Bone marrow (tissue), 2 donors: Measurements from ENCODE around the gene PCDHGA10.
"Not testable (repeated sequence)": the region's sequence is repeated elsewhere in the genome, so short reads cannot be mapped to it uniquely, and the experiment has no call there.

Source experiments
- DNase-seq, 2 donors: peaks; one replicate each; lab custom pipeline; 2025; lab: John Stamatoyannopoulos, UW

The PCDHGA10 gene

DNA sequence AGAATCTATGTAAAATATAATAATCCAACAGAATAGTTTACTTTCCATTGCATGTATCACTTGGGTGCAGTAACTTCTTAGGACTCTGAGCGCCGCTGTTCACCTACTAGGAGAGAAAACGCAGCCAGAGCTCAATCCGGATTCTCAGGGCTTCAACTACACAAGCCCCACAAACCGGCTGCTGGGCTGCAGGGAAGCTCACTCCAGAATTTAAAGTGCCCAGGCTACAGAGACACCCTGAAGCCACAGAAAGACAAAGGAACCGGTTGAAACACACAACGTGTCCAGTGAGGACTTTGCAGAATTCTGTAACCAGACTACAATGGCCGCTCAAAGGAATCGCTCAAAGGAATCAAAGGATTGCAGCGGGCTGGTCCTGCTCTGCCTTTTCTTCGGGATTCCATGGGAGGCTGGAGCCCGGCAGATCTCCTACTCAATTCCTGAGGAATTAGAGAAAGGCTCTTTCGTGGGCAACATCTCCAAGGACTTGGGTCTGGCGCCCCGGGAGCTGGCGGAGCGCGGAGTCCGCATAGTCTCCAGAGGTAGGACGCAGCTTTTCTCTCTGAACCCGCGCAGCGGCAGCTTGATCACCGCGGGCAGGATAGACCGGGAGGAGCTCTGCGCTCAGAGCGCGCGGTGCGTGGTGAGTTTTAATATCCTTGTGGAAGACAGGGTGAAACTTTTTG lies at the start of gene PCDHGA10:
TSS of gene PCDHGA10 (plus strand) at position 134 of the 686 bp plus-strand sequence. CDS start at position 323, 189 bp downstream.
- peak; percentile 48 to 49 for DNase-seq

DNA sequence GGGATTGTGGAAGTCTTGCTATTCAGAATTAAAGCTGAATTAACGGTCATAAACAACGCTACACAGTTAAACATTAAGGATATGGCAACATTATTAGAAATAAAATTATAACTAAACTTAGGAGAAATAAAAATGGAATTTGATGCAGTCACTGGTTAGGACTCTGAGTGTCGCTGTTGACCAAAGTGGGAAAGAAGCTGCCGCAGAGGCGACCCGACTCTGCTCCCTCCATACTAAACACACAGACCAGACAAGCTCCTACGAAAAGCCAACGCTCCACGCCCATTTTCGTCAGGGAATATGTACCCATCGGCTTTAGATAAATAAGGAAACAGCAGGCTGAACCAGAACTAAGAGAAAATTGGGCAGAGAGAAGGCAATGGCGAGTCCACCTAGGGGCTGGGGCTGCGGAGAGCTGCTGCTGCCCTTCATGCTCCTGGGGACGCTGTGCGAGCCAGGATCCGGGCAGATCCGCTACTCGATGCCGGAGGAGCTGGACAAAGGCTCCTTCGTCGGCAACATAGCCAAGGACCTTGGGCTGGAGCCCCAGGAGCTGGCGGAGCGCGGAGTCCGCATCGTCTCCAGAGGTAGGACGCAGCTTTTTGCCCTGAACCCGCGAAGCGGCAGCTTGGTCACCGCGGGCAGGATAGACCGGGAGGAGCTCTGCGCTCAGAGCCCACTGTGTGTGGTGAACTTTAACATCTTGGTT lies 48.7 kb upstream of the PCDHGA10 start, which contains the start of gene PCDHGA5:
TSS of gene PCDHGA5 (plus strand) at position 211 of the 709 bp plus-strand sequence. CDS start at position 380, 169 bp downstream.
- DNase-seq, result no peak

DNA sequence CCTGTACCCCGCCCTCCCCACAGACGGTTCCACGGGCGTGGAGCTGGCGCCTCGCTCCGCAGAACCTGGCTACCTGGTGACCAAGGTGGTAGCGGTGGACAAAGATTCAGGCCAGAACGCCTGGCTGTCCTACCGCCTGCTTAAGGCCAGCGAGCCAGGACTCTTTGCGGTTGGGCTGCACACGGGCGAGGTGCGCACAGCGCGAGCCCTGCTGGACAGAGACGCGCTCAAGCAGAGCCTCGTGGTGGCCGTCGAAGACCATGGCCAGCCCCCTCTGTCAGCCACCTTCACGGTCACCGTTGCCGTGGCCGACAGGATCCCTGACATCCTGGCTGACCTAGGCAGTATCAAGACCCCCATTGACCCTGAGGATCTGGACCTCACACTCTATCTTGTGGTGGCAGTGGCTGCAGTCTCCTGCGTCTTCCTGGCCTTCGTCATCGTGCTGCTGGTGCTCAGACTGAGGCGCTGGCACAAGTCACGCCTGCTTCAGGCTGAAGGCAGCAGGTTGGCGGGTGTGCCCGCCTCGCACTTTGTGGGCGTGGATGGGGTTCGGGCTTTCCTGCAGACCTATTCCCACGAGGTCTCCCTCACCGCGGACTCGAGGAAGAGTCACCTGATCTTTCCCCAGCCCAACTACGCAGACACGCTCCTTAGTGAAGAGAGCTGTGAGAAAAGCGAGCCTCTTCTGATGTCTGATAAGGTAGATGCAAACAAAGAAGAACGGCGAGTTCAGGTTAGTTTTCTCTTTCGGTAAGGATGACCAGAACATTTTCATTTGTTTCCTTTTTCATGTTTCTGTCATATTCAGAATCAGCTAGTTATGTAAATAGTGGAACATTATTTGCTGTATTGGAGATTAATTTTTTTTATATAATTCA lies 46.5 kb upstream of the PCDHGA10 start:
- DNase-seq, result no peak

DNA sequence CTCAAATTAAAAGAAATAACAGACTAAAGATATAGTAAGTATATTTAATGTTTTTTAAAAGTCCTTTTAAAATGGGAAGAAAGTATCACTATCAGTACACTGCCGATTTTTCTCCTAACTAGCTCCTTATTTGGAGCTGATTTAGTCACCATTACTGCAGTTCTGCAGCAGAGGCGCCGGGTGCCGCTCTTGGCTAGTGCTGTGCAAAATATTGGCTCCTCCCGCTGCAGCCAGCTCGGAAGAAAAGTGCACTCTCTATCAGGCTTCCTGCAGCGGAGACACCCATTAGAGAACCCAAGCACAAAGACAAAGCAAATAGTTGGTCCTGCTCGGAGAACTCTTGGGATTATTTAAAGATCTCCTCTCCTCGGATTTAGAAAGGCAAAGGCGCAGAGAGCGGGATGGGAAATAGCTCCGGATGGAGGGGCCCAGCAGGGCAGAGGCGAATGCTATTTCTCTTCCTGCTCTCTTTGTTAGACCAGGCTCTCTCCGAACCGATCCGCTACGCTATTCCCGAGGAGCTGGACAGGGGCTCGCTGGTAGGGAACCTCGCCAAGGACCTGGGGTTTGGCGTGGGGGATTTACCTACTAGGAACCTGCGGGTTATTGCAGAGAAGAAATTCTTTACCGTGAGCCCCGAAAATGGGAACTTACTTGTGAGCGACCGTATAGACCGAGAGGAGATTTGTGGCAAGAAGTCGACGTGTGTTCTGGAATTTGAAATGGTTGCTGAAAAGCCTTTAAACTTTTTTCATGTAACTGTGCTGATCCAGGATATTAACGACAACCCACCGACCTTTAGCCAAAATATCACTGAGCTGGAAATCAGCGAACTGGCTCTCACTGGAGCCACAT lies 42.6 kb upstream of the PCDHGA10 start, which contains the start of gene PCDHGB3:
TSS of gene PCDHGB3 (plus strand) at position 249 of the 855 bp plus-strand sequence. CDS start at position 402, 153 bp downstream.
- DNase-seq, result no peak

DNA sequence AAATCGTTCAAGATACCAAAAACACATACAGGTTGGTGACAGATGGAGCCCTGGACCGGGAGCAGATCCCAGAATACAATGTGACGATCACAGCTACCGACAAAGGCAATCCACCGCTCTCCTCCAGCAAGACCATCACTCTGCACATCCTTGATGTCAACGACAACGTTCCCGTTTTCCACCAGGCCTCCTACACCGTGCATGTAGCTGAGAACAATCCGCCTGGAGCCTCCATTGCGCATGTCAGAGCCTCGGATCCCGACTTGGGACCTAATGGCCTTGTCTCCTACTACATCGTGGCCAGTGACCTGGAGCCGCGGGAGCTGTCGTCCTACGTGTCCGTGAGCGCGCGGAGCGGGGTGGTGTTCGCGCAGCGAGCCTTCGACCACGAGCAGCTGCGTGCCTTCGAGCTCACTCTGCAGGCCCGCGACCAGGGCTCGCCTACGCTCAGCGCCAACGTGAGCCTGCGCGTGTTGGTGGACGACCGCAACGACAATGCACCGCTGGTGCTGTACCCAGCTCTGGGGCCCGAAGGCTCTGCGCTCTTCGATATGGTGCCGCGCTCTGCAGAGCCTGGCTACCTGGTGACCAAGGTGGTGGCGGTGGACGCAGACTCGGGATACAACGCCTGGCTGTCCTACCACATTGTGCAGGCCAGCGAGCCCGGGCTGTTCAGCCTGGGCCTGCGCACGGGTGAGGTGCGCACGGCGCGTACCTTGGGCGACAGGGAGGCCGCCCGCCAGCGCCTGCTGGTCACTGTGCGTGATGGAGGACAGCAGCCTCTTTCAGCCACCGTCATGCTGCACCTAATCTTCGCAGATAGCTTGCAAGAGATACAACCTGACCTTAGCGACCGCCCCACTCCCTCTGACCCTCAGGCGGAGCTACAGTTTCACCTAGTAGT lies 41.0 kb upstream of the PCDHGA10 start:
- DNase-seq, result no peak

DNA sequence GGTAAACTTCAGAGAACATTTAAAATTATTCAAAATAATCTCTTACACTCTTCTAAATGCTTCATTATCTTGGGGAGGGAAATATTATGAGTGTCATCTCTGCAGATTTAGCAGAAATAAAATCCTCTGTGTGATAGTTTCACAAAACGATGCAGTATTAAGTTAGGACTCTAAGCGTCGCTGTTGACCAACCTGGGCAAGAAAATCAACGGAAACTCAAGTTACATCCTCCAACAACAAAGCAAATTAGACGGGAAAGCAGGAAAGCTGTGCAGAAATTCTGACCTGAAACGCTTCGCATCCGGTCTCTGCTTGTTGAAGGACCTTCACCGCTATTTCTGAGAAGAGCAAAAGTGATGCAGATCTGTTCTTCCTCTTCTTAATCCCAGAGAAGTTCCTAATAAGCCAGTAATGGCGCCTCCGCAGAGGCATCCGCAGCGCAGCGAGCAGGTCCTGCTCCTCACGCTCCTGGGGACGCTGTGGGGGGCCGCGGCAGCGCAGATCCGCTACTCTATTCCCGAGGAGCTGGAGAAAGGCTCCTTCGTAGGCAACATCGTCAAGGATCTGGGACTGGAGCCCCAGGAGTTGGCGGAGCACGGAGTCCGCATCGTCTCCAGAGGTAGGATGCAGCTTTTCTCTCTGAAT lies 39.0 kb upstream of the PCDHGA10 start, which contains the start of gene PCDHGA6:
TSS of gene PCDHGA6 (plus strand) at position 219 of the 645 bp plus-strand sequence. CDS start at position 412, 193 bp downstream.
- no peak for DNase-seq

DNA sequence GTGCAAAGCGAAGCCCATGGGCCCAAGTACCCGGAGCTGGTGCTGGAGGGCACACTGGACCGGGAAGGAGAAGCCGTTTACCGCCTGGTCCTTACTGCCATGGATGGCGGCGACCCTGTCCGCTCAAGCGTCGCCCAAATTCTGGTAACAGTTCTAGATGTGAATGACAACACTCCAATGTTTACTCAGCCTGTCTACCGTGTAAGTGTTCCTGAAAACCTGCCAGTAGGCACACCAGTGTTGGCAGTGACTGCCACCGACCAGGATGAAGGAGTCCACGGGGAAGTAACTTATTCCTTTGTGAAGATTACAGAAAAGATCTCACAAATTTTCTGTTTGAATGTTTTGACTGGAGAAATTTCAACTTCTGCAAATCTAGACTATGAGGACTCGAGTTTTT lies 38.2 kb upstream of the PCDHGA10 start:
- no peak for DNase-seq

DNA sequence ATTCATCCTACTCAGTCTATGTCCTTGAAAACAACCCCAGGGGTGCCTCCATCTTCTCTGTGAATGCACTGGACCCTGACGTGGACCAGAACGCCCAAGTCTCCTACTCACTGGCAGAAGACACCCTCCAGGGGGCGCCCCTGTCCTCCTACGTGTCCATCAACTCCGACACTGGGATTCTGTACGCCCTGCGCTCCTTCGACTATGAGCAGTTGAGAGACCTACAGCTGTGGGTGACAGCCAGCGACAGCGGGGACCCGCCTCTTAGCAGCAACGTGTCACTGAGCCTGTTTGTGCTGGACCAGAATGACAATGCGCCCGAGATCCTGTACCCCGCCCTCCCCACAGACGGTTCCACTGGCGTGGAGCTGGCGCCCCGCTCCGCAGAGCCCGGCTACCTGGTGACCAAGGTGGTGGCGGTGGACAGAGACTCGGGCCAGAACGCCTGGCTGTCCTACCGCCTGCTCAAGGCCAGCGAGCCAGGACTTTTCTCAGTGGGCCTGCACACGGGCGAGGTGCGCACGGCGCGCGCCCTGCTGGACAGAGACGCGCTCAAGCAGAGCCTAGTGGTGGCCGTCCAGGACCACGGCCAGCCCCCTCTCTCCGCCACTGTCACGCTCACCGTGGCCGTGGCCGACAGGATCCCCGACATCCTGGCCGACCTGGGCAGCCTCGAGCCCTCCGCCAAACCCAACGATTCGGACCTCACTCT lies 37.2 kb upstream of the PCDHGA10 start:
- not testable (repeated sequence) for DNase-seq

DNA sequence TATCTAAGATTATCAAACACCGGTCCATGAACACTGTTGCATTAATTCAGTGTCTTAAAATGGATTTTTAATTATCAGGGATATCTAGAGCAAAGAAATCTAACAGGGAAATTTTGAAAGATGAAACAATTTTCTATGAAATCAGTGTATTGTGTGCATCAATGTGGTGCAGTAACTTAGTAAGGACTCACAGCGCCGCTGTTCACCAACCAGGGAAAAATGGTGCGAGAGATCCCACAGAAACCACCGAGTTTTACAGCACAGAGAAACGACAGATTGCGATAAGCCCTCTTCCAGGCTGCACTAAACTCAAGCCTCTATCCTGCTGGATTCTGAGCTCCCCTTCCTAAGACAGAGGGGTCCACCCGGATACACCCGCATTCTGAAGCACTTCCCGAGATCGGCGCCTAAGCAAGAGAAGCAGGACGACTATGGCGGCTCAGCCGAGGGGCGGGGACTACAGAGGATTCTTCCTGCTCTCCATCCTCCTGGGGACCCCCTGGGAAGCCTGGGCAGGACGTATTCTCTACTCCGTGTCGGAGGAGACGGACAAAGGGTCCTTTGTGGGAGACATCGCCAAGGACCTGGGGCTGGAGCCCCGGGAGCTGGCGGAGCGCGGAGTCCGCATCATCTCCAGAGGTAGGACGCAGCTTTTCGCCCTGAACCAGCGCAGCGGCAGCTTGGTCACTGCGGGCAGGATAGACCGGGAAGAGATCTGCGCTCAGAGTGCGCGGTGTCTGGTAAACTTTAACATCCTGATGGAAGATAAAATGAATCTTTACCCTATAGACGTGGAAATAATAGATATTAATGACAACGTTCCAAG lies 30.1 kb upstream of the PCDHGA10 start, which contains the start of gene PCDHGA7:
TSS of gene PCDHGA7 (plus strand) at position 274 of the 826 bp plus-strand sequence. CDS start at position 432, 158 bp downstream.
- no peak for DNase-seq

DNA sequence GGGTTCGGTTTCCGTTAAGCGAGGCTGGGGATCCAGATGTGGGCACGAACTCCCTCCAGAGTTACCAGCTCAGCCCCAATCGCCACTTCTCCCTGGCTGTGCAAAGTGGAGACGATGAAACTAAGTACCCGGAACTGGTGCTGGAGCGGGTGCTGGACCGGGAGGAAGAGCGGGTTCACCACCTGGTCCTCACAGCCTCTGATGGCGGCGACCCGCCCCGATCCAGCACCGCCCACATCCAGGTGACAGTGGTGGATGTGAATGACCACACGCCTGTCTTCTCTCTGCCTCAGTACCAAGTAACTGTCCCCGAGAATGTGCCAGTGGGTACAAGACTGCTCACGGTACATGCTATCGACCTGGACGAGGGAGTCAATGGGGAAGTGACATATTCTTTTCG lies 29.4 kb upstream of the PCDHGA10 start:
- no peak for DNase-seq

DNA sequence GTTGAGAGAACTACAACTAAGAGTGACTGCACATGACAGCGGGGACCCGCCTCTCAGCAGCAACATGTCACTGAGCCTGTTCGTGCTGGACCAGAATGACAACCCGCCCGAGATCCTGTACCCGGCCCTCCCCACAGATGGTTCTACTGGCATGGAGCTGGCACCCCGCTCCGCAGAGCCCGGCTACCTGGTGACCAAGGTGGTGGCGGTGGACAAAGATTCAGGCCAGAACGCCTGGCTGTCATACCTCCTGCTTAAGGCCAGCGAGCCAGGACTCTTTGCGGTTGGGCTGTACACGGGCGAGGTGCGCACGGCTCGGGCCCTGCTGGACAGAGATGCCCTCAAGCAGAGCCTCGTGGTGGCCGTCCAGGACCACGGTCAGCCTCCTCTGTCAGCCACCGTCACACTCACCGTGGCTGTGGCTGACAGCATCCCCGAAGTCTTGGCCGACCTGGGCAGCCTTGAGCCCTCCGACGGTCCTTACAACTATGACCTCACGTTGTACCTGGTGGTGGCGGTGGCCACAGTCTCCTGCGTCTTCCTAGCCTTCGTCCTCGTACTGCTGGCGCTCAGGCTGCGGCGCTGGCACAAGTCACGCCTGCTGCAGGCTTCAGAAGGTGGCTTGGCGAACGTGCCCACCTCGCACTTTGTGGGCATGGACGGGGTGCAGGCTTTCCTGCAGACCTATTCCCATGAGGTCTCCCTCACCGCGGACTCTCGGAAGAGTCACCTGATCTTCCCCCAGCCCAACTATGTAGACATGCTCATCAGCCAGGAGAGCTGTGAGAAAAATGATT lies 28.1 kb upstream of the PCDHGA10 start:
- DNase-seq, result no peak

DNA sequence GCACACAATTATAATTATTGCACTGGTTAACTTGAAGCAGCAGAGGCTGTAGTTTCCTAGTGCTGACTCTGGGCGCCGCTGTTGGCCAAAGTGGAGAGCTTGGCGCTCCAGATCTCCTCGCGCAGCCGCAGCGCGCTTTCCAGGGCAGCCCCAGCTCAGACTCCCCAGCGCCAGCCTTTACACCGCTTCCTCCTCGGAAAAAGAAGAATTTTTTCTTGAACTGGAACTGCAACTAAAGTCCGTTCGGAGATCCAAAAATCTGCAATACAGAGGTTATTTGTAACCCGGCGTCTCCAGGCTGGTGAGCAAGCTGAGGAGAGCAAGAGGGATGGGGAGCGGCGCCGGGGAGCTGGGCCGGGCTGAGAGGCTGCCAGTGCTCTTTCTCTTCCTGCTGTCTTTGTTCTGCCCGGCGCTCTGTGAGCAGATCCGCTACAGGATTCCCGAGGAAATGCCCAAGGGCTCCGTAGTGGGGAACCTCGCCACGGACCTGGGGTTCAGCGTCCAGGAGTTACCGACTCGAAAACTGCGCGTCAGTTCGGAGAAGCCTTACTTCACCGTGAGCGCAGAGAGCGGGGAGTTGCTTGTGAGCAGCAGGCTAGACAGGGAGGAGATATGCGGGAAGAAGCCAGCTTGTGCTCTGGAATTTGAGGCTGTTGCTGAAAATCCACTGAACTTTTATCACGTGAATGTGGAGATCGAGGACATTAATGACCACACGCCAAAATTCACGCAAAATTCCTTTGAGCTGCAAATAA lies 25.1 kb upstream of the PCDHGA10 start, which contains the start of gene PCDHGB4:
TSS of gene PCDHGB4 (plus strand) at position 142 of the 755 bp plus-strand sequence. CDS start at position 329, 187 bp downstream.
- DNase-seq, result not testable (repeated sequence)

DNA sequence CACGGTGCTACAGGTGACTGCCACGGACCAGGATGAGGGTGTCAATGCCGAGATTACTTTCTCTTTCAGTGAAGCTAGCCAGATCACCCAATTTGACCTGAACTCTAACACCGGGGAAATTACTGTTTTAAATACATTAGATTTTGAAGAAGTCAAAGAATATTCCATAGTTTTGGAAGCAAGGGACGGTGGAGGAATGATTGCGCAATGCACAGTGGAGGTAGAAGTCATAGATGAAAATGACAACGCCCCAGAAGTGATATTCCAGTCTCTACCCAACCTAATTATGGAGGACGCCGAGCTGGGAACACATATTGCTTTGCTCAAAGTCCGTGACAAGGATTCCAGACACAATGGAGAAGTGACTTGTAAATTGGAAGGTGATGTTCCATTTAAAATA lies 24.1 kb upstream of the PCDHGA10 start:
- DNase-seq, result no peak

DNA sequence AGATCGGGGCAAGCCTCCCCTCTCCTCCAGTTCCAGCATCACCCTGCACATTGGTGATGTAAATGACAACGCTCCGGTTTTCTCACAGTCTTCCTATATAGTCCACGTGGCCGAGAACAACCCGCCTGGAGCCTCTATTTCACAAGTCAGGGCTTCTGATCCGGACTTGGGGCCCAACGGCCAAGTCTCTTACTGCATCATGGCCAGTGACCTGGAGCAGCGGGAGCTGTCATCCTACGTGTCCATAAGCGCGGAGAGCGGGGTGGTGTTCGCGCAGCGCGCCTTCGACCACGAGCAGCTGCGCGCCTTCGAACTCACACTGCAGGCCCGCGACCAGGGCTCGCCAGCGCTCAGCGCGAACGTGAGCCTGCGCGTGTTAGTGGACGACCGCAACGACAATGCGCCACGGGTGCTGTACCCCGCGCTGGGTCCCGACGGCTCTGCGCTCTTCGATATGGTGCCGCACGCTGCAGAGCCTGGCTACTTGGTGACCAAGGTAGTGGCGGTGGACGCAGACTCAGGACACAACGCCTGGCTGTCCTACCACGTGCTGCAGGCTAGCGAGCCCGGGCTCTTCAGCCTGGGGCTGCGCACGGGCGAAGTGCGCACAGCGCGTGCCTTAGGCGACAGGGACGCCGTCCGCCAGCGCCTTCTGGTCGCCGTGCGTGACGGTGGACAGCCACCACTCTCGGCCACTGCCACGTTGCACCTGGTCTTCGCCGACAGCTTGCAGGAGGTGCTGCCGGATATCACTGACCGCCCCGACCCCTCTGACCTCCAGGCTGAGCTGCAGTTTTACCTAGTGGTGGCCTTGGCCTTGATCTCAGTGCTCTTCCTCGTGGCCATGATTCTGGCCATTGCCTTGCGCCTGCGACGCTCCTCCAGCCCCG lies 23.4 kb upstream of the PCDHGA10 start:
- no peak for DNase-seq
